Fibroblast of pulmonary artery (primary cell): Measurements from ENCODE around the gene CACNA1I.

Experiments used
- DNase-seq: peaks from one replicate; pipeline ENCODE4 v3.0.0-alpha.2; 2010; ENCODE audit warnings: low read depth
- H3K4me3 ChIP-seq: replicated peaks from 2 replicates; pipeline ENCODE4 v1.5.1; 2011; ENCODE audit warnings: low read depth, mild to moderate bottlenecking, control low read depth, low read length, moderate library complexity
- CTCF ChIP-seq: IDR thresholded peaks from 2 replicates; pipeline ENCODE4 v1.5.1; 2011; ENCODE audit warnings: mild to moderate bottlenecking, control low read depth, low read length, inconsistent platforms; ENCODE audit errors: missing control alignments

Gene CACNA1I

GRCh38 chr22:39570226-39570625 lies 327 bp upstream of the CACNA1I start:
- no peak for DNase-seq
- no peak overlapping the region for H3K4me3 ChIP-seq
- no peak for TF ChIP-seq CTCF

- TF ChIP-seq CTCF = no peak
- DNase-seq = no peak
- H3K4me3 ChIP-seq = no peak overlapping the region
Measured at GRCh38 chr22:39571538-39571937, 985 bp downstream of the CACNA1I start.

- TF ChIP-seq CTCF = no peak
- H3K4me3 ChIP-seq = no peak overlapping the region
- peak; percentile 66 for DNase-seq
Measured at GRCh38 chr22:39574779-39575551, 4.4 kb downstream of the CACNA1I start.

GRCh38 chr22:39575552-39575825 lies 4.9 kb downstream of the CACNA1I start:
- DNase-seq = no peak
- no peak for TF ChIP-seq CTCF
- H3K4me3 ChIP-seq = no peak overlapping the region

- H3K4me3 ChIP-seq = no peak overlapping the region
- no peak for TF ChIP-seq CTCF
- no peak for DNase-seq
Measured at GRCh38 chr22:39576027-39576426, 5.5 kb downstream of the CACNA1I start.

- TF ChIP-seq CTCF = no peak
- H3K4me3 ChIP-seq = no peak overlapping the region
- no peak for DNase-seq
Measured at GRCh38 chr22:39577366-39577765, 6.8 kb downstream of the CACNA1I start.

- DNase-seq = no peak
- TF ChIP-seq CTCF = no peak
Measured at GRCh38 chr22:39577900-39578299, 7.3 kb downstream of the CACNA1I start.

More at GRCh38 chr22:39577900-39578299, 7.3 kb downstream of the CACNA1I start:
- H3K4me3 ChIP-seq = no peak overlapping the region
